ENCODE results near the gene GATA1.

DNA sequence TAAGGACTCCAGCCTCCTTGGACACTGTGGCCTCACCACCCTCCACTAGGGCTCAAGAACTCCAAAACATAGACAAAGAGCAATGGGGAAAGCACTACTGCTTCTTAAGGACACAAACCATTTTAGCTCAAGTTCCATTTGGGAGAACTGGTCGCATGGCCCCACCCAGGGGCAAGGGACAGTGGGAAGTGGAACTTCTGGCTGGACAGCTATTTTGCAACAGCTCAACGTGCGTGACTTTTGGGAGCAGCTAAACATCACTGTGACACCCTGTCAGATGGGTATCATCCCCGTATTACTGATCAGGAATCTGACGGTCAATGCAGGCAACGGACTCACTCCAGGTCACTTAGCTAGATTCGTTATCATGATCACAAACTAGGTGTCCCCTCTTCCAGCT is 33.9 kb upstream of the GATA1 start:
- no peak for TF ChIP-seq POLR2A (IDR thresholded peaks at IDR 0.05)
- TF ChIP-seq, protein P1, sequence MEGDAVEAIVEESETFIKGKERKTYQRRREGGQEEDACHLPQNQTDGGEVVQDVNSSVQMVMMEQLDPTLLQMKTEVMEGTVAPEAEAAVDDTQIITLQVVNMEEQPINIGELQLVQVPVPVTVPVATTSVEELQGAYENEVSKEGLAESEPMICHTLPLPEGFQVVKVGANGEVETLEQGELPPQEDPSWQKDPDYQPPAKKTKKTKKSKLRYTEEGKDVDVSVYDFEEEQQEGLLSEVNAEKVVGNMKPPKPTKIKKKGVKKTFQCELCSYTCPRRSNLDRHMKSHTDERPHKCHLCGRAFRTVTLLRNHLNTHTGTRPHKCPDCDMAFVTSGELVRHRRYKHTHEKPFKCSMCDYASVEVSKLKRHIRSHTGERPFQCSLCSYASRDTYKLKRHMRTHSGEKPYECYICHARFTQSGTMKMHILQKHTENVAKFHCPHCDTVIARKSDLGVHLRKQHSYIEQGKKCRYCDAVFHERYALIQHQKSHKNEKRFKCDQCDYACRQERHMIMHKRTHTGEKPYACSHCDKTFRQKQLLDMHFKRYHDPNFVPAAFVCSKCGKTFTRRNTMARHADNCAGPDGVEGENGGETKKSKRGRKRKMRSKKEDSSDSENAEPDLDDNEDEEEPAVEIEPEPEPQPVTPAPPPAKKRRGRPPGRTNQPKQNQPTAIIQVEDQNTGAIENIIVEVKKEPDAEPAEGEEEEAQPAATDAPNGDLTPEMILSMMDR (IDR thresholded peaks at IDR 0.05) = no peak
